ENCODE measurements around the gene MAGI2.
"Not testable (repeated sequence)": the region's sequence is repeated elsewhere in the genome, so short reads cannot be mapped to it uniquely, and the experiment has no call there.

MAGI2 gene

GRCh38 chr7:78002021-78002420, 1451.4 kb downstream of the MAGI2 start:
- no peak for DNase-seq

GRCh38 chr7:77999168-77999567, 1454.3 kb downstream of the MAGI2 start:
- DNase-seq = not testable (repeated sequence)

GRCh38 chr7:77995717-77996116, 1457.8 kb downstream of the MAGI2 start:
- no peak for DNase-seq

- no peak for DNase-seq
These were observed 1459.6 kb downstream of the MAGI2 start for GRCh38 chr7:77993838-77994237.

- no peak for DNase-seq
These were observed 1461.8 kb downstream of the MAGI2 start for GRCh38 chr7:77991656-77992055.

- no peak for DNase-seq
These were observed 1463.4 kb downstream of the MAGI2 start for GRCh38 chr7:77989981-77990566.

GRCh38 chr7:77985974-77986339, 1467.5 kb downstream of the MAGI2 start:
- no peak for DNase-seq

GRCh38 chr7:77985232-77985973, 1468.1 kb downstream of the MAGI2 start:
- no peak for DNase-seq

GRCh38 chr7:77983973-77984372, 1469.5 kb downstream of the MAGI2 start:
- no peak for DNase-seq

- DNase-seq = no peak
These were observed 1470.4 kb downstream of the MAGI2 start for GRCh38 chr7:77982926-77983550.

GRCh38 chr7:77980087-77980713, 1473.3 kb downstream of the MAGI2 start:
- DNase-seq = no peak

- DNase-seq = no peak
These were observed 1474.2 kb downstream of the MAGI2 start for GRCh38 chr7:77979219-77979618.

- DNase-seq = no peak
These were observed 1477.6 kb downstream of the MAGI2 start for GRCh38 chr7:77975672-77976480.

GRCh38 chr7:77971726-77972125, 1481.7 kb downstream of the MAGI2 start:
- no peak for DNase-seq

- DNase-seq = no peak
These were observed 1486.0 kb downstream of the MAGI2 start for GRCh38 chr7:77967429-77967828.
